ENCODE measurements around the gene KTN1.

The KTN1 gene

GRCh38 chr14:55592436-55592835 lies 12.4 kb downstream of the KTN1 start:
- H3K9me2 ChIP-seq (ENCODE audit: low read depth, low read length), result no peaks in the 10 kb centered on the region
- H3K27me3 ChIP-seq (ENCODE audit: insufficient read depth, low read length), result no peaks in the 10 kb centered on the region
- H3K79me2 ChIP-seq (ENCODE audit: insufficient read depth, low read length), result peaks cover 93% of the 10 kb centered on the region
- H3K9ac ChIP-seq (ENCODE audit: low read length), result no peak overlapping the region
- H4K20me1 ChIP-seq (ENCODE audit: insufficient read depth, low read length), result no peaks in the 10 kb centered on the region
- TF ChIP-seq EZH2 (IDR thresholded peaks at IDR 0.05; ENCODE audit: borderline replicate concordance, low read length), result no peak
- TF ChIP-seq, protein P1, sequence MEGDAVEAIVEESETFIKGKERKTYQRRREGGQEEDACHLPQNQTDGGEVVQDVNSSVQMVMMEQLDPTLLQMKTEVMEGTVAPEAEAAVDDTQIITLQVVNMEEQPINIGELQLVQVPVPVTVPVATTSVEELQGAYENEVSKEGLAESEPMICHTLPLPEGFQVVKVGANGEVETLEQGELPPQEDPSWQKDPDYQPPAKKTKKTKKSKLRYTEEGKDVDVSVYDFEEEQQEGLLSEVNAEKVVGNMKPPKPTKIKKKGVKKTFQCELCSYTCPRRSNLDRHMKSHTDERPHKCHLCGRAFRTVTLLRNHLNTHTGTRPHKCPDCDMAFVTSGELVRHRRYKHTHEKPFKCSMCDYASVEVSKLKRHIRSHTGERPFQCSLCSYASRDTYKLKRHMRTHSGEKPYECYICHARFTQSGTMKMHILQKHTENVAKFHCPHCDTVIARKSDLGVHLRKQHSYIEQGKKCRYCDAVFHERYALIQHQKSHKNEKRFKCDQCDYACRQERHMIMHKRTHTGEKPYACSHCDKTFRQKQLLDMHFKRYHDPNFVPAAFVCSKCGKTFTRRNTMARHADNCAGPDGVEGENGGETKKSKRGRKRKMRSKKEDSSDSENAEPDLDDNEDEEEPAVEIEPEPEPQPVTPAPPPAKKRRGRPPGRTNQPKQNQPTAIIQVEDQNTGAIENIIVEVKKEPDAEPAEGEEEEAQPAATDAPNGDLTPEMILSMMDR (IDR thresholded peaks at IDR 0.05; ENCODE audit: low read length), result no peak
- peaks cover 7% of the 10 kb centered on the region; the same call in 1 of the 2 replicates for H3K36me3 ChIP-seq (ENCODE audit: insufficient read depth, low read length)
- no peak overlapping the region for H2AFZ ChIP-seq (ENCODE audit: low read length)
- H3K4me3 ChIP-seq (ENCODE audit: low read depth, low read length, poor library complexity, severe bottlenecking), result no peak overlapping the region
- H3F3A ChIP-seq (ENCODE audit: insufficient read depth, low read length), result no peaks in the 10 kb centered on the region
- peaks cover 2% of the 10 kb centered on the region; the same call in 1 of the 2 replicates for H3K9me3 ChIP-seq (ENCODE audit: low read length)
- H3K27ac ChIP-seq (ENCODE audit: low read depth, low read length, poor library complexity, severe bottlenecking), result no peak overlapping the region
- H3K4me1 ChIP-seq (ENCODE audit: insufficient read depth, low read length, severe bottlenecking), result peaks cover 4% of the 10 kb centered on the region
- H3K4me2 ChIP-seq (ENCODE audit: low read length), result no peak overlapping the region

- peaks cover 2% of the 10 kb centered on the region; the same call in 1 of the 2 replicates for H3K9me3 ChIP-seq (ENCODE audit: low read length)
- H3K4me2 ChIP-seq (ENCODE audit: low read length), result no peak overlapping the region
- H3K27ac ChIP-seq (ENCODE audit: low read depth, low read length, poor library complexity, severe bottlenecking), result no peak overlapping the region
- H4K20me1 ChIP-seq (ENCODE audit: insufficient read depth, low read length), result no peaks in the 10 kb centered on the region
- no peaks in the 10 kb centered on the region for H3K27me3 ChIP-seq (ENCODE audit: insufficient read depth, low read length)
- no peaks in the 10 kb centered on the region for H3F3A ChIP-seq (ENCODE audit: insufficient read depth, low read length)
- no peak overlapping the region for H3K4me3 ChIP-seq (ENCODE audit: low read depth, low read length, poor library complexity, severe bottlenecking)
- peaks cover 4% of the 10 kb centered on the region for H3K4me1 ChIP-seq (ENCODE audit: insufficient read depth, low read length, severe bottlenecking)
- H2AFZ ChIP-seq (ENCODE audit: low read length), result no peak overlapping the region
- H3K79me2 ChIP-seq (ENCODE audit: insufficient read depth, low read length), result peaks cover 87% of the 10 kb centered on the region
- no peak for TF ChIP-seq EZH2 (IDR thresholded peaks at IDR 0.05; ENCODE audit: borderline replicate concordance, low read length)
- TF ChIP-seq, protein P1 (IDR thresholded peaks at IDR 0.05; ENCODE audit: low read length), result no peak
- H3K9me2 ChIP-seq (ENCODE audit: low read depth, low read length), result no peaks in the 10 kb centered on the region
- peaks cover 7% of the 10 kb centered on the region; the same call in 1 of the 2 replicates for H3K36me3 ChIP-seq (ENCODE audit: insufficient read depth, low read length)
- no peak overlapping the region for H3K9ac ChIP-seq (ENCODE audit: low read length)
Observed at GRCh38 chr14:55593698-55594097, 13.7 kb downstream of the KTN1 start.

GRCh38 chr14:55599250-55599879 lies 19.4 kb downstream of the KTN1 start:
- no peak overlapping the region for H3K27ac ChIP-seq (ENCODE audit: low read depth, low read length, poor library complexity, severe bottlenecking)
- H3K4me2 ChIP-seq (ENCODE audit: low read length), result no peak overlapping the region
- H3K36me3 ChIP-seq (ENCODE audit: insufficient read depth, low read length), result no peaks in the 10 kb centered on the region
- H3F3A ChIP-seq (ENCODE audit: insufficient read depth, low read length), result no peaks in the 10 kb centered on the region
- no peaks in the 10 kb centered on the region for H3K4me1 ChIP-seq (ENCODE audit: insufficient read depth, low read length, severe bottlenecking)
- no peak overlapping the region for H3K4me3 ChIP-seq (ENCODE audit: low read depth, low read length, poor library complexity, severe bottlenecking)
- H4K20me1 ChIP-seq (ENCODE audit: insufficient read depth, low read length), result no peaks in the 10 kb centered on the region
- no peak overlapping the region for H3K9ac ChIP-seq (ENCODE audit: low read length)
- no peaks in the 10 kb centered on the region for H3K9me2 ChIP-seq (ENCODE audit: low read depth, low read length)
- H3K79me2 ChIP-seq (ENCODE audit: insufficient read depth, low read length), result peaks cover 84% of the 10 kb centered on the region
- peaks cover 2% of the 10 kb centered on the region; the same call in 1 of the 2 replicates for H3K9me3 ChIP-seq (ENCODE audit: low read length)
- TF ChIP-seq EZH2 (IDR thresholded peaks at IDR 0.05; ENCODE audit: borderline replicate concordance, low read length), result no peak
- TF ChIP-seq, protein P1 (IDR thresholded peaks at IDR 0.05; ENCODE audit: low read length), result no peak
- H3K27me3 ChIP-seq (ENCODE audit: insufficient read depth, low read length), result no peaks in the 10 kb centered on the region
- no peak overlapping the region for H2AFZ ChIP-seq (ENCODE audit: low read length)

All from OCI-LY1 (cell line).